A549 (cell line): ENCODE results near the gene TNNT2. TPM values are rescaled to one million over a fixed set of nuclear protein-coding genes. Genes with fewer than 3 reads are reported as not detected.

Source experiments
- ATAC-seq, 2 experiments: fragments of 200-7000 bp in 1 of 2; fragments of >200 bp in 1 of 2; cut with Nextera tagmentation in 1 of 2; cut with Tn5 transposase in 1 of 2; 3 replicates each; pipeline versions ENCODE4 v1.8.0 to v1.9.1; 2018 to 2020; ENCODE audit warnings: mild to moderate bottlenecking in 1 of 2, moderate library complexity in 1 of 2
- CTCF ChIA-PET: fragments of 300-600 bp; sonication (Branson Sonifier 250); formaldehyde crosslinking; extraction: SDS; loops from one replicate; lab custom pipeline; 2021; ENCODE audit warnings: antibody characterized with exemption, inconsistent platforms; lab: Yijun Ruan, JAX
- POLR2A ChIA-PET: fragments of 350-600 bp; formaldehyde crosslinking; extraction: SDS; loops from one replicate; lab custom pipeline; 2021; ENCODE audit warnings: antibody characterized with exemption, inconsistent platforms; lab: Yijun Ruan, JAX
- DNase-seq, 2 experiments: peaks; one replicate each; pipeline versions ENCODE4 v3.0.0 to v3.0.0-alpha.2; 2011 to 2016; ENCODE audit warnings: low read depth in 1 of 2, low spot score in 1 of 2
- FAIRE-seq: peaks from 2 replicates; lab custom pipeline; 2011; peaks lifted over from hg19 to GRCh38; lab: Jason Lieb, UNC
- H3K27ac ChIP-seq, 2 experiments: fragments of >200 bp; sonication (Bioruptor Twin); formaldehyde crosslinking; 3 replicates each; pipeline ENCODE4 v1.5.1; 2016 to 2017
- H3K4me1 ChIP-seq: fragments of >200 bp; sonication (Bioruptor Twin); formaldehyde crosslinking; 3 replicates; pipeline ENCODE4 v1.6.1; 2016
- H3K4me2 ChIP-seq: fragments of >200 bp; sonication (Bioruptor Twin); formaldehyde crosslinking; 3 replicates; pipeline ENCODE4 v1.6.1; 2016
- H3K4me3 ChIP-seq: fragments of >200 bp; sonication (Bioruptor Twin); formaldehyde crosslinking; 3 replicates; pipeline ENCODE4 v1.5.1; 2016
- H3K9me3 ChIP-seq: fragments of >200 bp; sonication (Bioruptor Twin); formaldehyde crosslinking; 3 replicates; pipeline ENCODE4 v1.6.1; 2016
- ATOH8 ChIP-seq: fragments of 250-450 bp; sonication (Bioruptor Pico); IDR thresholded peaks from 2 replicates; pipeline ENCODE4 v1.5.0; 2020; ENCODE audit warnings: low read depth, mild to moderate bottlenecking, moderate library complexity
- BHLHE40 ChIP-seq: IDR thresholded peaks from 2 replicates; pipeline ENCODE4 v1.6.1; 2012; ENCODE audit warnings: low read depth, low read length, inconsistent platforms
- EHF ChIP-seq: fragments of 250-450 bp; sonication (Bioruptor Pico); IDR thresholded peaks from 2 replicates; pipeline ENCODE4 v1.5.0; 2020; ENCODE audit warnings: mild to moderate bottlenecking
- ESRRA ChIP-seq: fragments of 150-350 bp; IDR thresholded peaks from 2 replicates; pipeline ENCODE4 v1.6.1; 2014; ENCODE audit warnings: mild to moderate bottlenecking, low read length, borderline replicate concordance
- FOSB ChIP-seq: fragments of 250-450 bp; sonication (Bioruptor Pico); IDR thresholded peaks from 2 replicates; pipeline ENCODE4 v1.5.0; 2020; ENCODE audit warnings: mild to moderate bottlenecking, moderate library complexity
- FOSL2 ChIP-seq, 2 experiments: fragments of 450-650 bp in 1 of 2; fragments of >200 bp in 1 of 2; sonication (Bioruptor Twin) in 1 of 2; formaldehyde crosslinking; IDR thresholded peaks; 2 replicates each; pipeline versions ENCODE4 v1.5.0 to v1.6.1; 2016 to 2020; ENCODE audit warnings: mild to moderate bottlenecking in 1 of 2, moderate library complexity in 1 of 2
- GATA3 ChIP-seq: IDR thresholded peaks from 2 replicates; pipeline ENCODE4 v1.6.1; 2012; ENCODE audit warnings: borderline replicate concordance
- HDAC2 ChIP-seq: fragments of 200-600 bp; sonication (generic); IDR thresholded peaks from 2 replicates; pipeline ENCODE4 v1.6.1; 2016
- HES2 ChIP-seq: fragments of >200 bp; sonication (Bioruptor Twin); formaldehyde crosslinking; IDR thresholded peaks from 2 replicates; pipeline ENCODE4 v1.6.1; 2016
- HOXB5 ChIP-seq: fragments of 250-450 bp; sonication (Bioruptor Pico); IDR thresholded peaks from 2 replicates; pipeline ENCODE4 v1.5.0; 2020; ENCODE audit warnings: mild to moderate bottlenecking, moderate library complexity
- JUN ChIP-seq, 2 experiments: fragments of >200 bp; sonication (Bioruptor Twin); formaldehyde crosslinking; IDR thresholded peaks; 2 replicates in 1 of 2; 3 replicates in 1 of 2; pipeline ENCODE4 v1.6.1; 2016 to 2017
- JUNB ChIP-seq: fragments of >200 bp; sonication (Bioruptor Twin); formaldehyde crosslinking; IDR thresholded peaks from 2 replicates; pipeline ENCODE4 v1.6.1; 2016
- MAZ ChIP-seq: fragments of 150-350 bp; IDR thresholded peaks from 2 replicates; pipeline ENCODE4 v1.6.1; 2014; ENCODE audit warnings: antibody characterized with exemption, low read depth, low read length, borderline replicate concordance
- NFE2L2 ChIP-seq: fragments of 150-350 bp; conservative IDR thresholded peaks from 2 replicates; pipeline ENCODE4 v1.6.1; 2014; ENCODE audit warnings: low read length
- NPAS2 ChIP-seq: fragments of 250-450 bp; sonication (Bioruptor Pico); IDR thresholded peaks from 2 replicates; pipeline ENCODE4 v1.8.0; 2022; ENCODE audit warnings: mild to moderate bottlenecking, moderate library complexity, borderline replicate concordance
- POLR2AphosphoS2 ChIP-seq: conservative IDR thresholded peaks from 2 replicates; pipeline ENCODE4 v1.6.1; 2012; ENCODE audit warnings: low read length, improper control_type of control experiment, inconsistent platforms
- RARB ChIP-seq: fragments of 250-450 bp; sonication (Bioruptor Pico); IDR thresholded peaks from 2 replicates; pipeline ENCODE4 v1.8.0; 2021; ENCODE audit warnings: mild to moderate bottlenecking, moderate library complexity
- RCOR1 ChIP-seq: fragments of 150-350 bp; IDR thresholded peaks from 2 replicates; pipeline ENCODE4 v1.6.1; 2014; ENCODE audit warnings: antibody characterized with exemption, low read length, low read depth
- RNF2 ChIP-seq: fragments of 200-600 bp; sonication (generic); IDR thresholded peaks from 2 replicates; pipeline ENCODE4 v1.6.1; 2016; ENCODE audit warnings: low read depth, mild to moderate bottlenecking, antibody characterized with exemption, moderate library complexity, borderline replicate concordance
- SMC3 ChIP-seq: fragments of >200 bp; sonication (Bioruptor Twin); formaldehyde crosslinking; IDR thresholded peaks from 3 replicates; pipeline ENCODE4 v1.6.1; 2018; ENCODE audit warnings: inconsistent platforms
- TP53 ChIP-seq: fragments of 250-450 bp; sonication (Bioruptor Pico); IDR thresholded peaks from 2 replicates; pipeline ENCODE4 v1.5.0; 2021; ENCODE audit warnings: mild to moderate bottlenecking, moderate library complexity
- ZNF302 ChIP-seq: fragments of 250-450 bp; sonication (Bioruptor Pico); IDR thresholded peaks from 2 replicates; pipeline ENCODE4 v1.9.0; 2021; ENCODE audit warnings: inconsistent platforms, mild to moderate bottlenecking, moderate library complexity
- WGBS: methylation state at CpG from one replicate; pipeline ENCODE4 v1.1.6; 2017; ENCODE audit errors: missing lambda C conversion rate; 5-methylcytosine and 5-hydroxymethylcytosine counted together
- polyA plus RNA-seq, 4 experiments: library from polyadenylated mRNA; depleted of rRNA in 3 of 4; stranded (reverse); fragments of >200 nt; fragmentation: RNase III in 1 of 4; extraction: RNeasy Plus Mini Kit Qiagen cat#74134 plus additional on column Dnase treatment in 1 of 4; gene quantifications; 2 replicates in 3 of 4; 3 replicates in 1 of 4; pipeline ENCODE4 v1.2.3, GENCODE V29; 2011 to 2017

Gene TNNT2
- polyA plus RNA-seq, 2 of the 4 experiments (the other 2 are of a cell fraction): 0.09 TPM; not detected in 1

GRCh38 chr1:201344206-201345080 is 33.0 kb downstream of the TNNT2 start:
- 0 out of 3 replicates have a peak, but pooled peaks cover 4% of the 10 kb centered on the region for H3K4me1 ChIP-seq
- FAIRE-seq (no peak), ATAC-seq (no peak), DNase-seq (no peak)
- ChIA-PET CTCF (interaction anchor here (1.2 to 7.7 kb wide), 8 partner anchors 17 to 93 kb away, joined by 3 to 196 read pairs (median 47); no protein-coding TSS in a partner anchor), POLR2A (no interaction called here)
- WGBS: 55% methylated on average over 7 of the region's 7 CpGs
- no peak overlapping the region for H3K27ac ChIP-seq
- TF ChIP-seq RCOR1: no peak
- H3K4me3 ChIP-seq: no peak overlapping the region
- H3K9me3 ChIP-seq: peaks cover 17% of the 10 kb centered on the region; the same call in 2 of the 3 replicates
- no peak overlapping the region for H3K4me2 ChIP-seq

- FAIRE-seq (no peak), ATAC-seq (no peak), DNase-seq (no peak)
- Histone ChIP-seq H3K4me3 (no peak overlapping the region), H3K4me1 (no peaks in the 10 kb centered on the region), H3K4me2 (no peak overlapping the region), H3K27ac (no peak overlapping the region), H3K9me3 (peaks cover 17% of the 10 kb centered on the region; the same call in 2 of the 3 replicates)
- CTCF ChIA-PET: interaction anchor here (1.6 to 1.8 kb wide), 2 partner anchors 20 to 87 kb away, joined by 7 to 9 read pairs; no protein-coding TSS in a partner anchor
- WGBS: 17% methylated on average over 1 of the region's 1 CpG
- TF ChIP-seq HDAC2 (no peak), GATA3 (no peak), ATOH8 (no peak), FOSL2 (IDR thresholded peaks at IDR 0.05) (no peak), FOSL2 (CRISPR knock-in tag; IDR thresholded peaks at IDR 0.05) (no peak), ZNF302 (CRISPR knock-in tag) (no peak), TP53 (no peak), RNF2 (no peak), SMC3 (no peak), FOSB (CRISPR knock-in tag) (no peak), HOXB5 (no peak), NFE2L2 (no peak), MAZ (no peak), BHLHE40 (no peak), ESRRA (no peak), JUN (IDR thresholded peaks at IDR 0.05) (no peak), RARB (CRISPR knock-in tag) (no peak), NPAS2 (CRISPR knock-in tag) (no peak), EHF (CRISPR knock-in tag) (no peak), POLR2AphosphoS2 (no peak), HES2 (no peak)
- POLR2A ChIA-PET: no interaction called here
Measured at GRCh38 chr1:201341377-201341776, 36.1 kb downstream of the TNNT2 start.

- 80% methylated on average over 8 of the region's 9 CpGs for WGBS
- CTCF ChIA-PET: interaction anchor here (0.9 to 1.9 kb wide), 5 partner anchors 9 to 82 kb away, joined by 3 to 9 read pairs (median 3); no protein-coding TSS in a partner anchor
- ATAC-seq: no peak; a peak in 1 of 6 replicates
Measured at GRCh38 chr1:201336711-201337450, 40.6 kb downstream of the TNNT2 start.

More at GRCh38 chr1:201336711-201337450, 40.6 kb downstream of the TNNT2 start:
- H3K27ac ChIP-seq: no peak overlapping the region
- H3K4me2 ChIP-seq: no peak overlapping the region
- no peak for FAIRE-seq
- no peak for TF ChIP-seq FOSL2 (IDR thresholded peaks at IDR 0.05)
- TF ChIP-seq FOSL2 (CRISPR knock-in tag; IDR thresholded peaks at IDR 0.05): no peak
- no peak for TF ChIP-seq JUNB
- no peak for TF ChIP-seq RARB (CRISPR knock-in tag)
- TF ChIP-seq, all 56 proteins: peak for 0
- POLR2A ChIA-PET: no interaction called here
- no peak for DNase-seq
- no peak overlapping the region for H3K4me3 ChIP-seq
- no peaks in the 10 kb centered on the region for H3K4me1 ChIP-seq
- peaks cover 10% of the 10 kb centered on the region; the same call in 2 of the 3 replicates for H3K9me3 ChIP-seq
